NCI-H1436 treated with DMSO at 0.1 percent for 48 hours (cell line): ENCODE results near the gene EXOC7.

ENCODE experiments used
- DNase-seq: peaks from one replicate; lab custom pipeline; 2025; lab: John Stamatoyannopoulos, UW

EXOC7 gene

DNA sequence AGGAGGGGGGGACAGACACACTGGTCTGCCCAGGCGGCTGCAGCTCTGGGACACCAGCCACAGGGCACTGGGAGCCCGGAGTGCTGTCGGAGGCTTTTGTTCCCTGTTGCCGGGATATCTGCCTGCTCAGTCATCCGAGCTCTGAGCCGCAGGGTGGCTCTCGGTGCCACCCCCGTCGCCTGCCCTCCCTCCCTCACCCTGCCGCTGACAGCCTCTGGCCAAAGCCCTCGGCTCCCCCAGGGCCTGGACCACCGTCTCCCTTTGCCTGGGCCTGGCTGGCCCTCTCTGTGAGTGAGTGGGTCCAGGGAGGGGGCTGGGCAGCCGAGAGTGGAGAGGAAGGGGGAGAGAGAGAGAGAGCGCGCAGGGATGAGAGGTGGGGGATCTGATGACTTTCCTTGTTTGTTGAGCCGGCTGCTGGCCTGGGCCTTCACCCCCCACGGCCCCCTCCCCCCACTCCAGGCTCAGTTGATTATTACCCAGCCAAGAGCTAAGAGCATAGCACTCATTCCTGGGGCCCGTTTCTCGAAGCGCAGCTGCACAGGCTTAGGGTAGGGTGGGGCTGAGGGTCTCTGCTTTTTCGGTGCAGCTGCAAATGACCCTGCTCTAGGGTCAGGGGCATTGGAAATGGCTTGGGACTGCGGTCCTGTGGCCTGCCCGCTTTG lies 34.8 kb upstream of the EXOC7 start:
- DNase-seq = no peak

GRCh38 chr17:76137351-76138233 lies 34.0 kb upstream of the EXOC7 start:
- no peak for DNase-seq

DNA sequence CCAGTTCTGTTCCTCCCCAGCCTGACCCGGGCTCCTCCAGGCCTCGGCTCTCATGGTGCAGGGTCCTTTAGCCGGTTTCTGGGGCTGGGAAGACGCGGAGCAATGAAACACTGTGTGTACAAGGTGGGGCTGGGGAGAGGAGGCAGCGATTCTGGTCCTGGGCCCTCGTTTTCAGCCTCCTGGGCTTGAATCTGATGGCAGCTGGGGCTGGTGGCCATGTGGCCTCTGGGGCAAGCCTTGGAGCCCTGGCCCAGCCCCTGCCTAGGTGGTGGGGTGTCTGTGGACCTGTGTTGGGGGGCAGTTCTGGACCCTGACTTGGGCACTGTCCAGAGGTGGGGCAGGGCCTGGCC lies 33.4 kb upstream of the EXOC7 start:
- no peak for DNase-seq

DNA sequence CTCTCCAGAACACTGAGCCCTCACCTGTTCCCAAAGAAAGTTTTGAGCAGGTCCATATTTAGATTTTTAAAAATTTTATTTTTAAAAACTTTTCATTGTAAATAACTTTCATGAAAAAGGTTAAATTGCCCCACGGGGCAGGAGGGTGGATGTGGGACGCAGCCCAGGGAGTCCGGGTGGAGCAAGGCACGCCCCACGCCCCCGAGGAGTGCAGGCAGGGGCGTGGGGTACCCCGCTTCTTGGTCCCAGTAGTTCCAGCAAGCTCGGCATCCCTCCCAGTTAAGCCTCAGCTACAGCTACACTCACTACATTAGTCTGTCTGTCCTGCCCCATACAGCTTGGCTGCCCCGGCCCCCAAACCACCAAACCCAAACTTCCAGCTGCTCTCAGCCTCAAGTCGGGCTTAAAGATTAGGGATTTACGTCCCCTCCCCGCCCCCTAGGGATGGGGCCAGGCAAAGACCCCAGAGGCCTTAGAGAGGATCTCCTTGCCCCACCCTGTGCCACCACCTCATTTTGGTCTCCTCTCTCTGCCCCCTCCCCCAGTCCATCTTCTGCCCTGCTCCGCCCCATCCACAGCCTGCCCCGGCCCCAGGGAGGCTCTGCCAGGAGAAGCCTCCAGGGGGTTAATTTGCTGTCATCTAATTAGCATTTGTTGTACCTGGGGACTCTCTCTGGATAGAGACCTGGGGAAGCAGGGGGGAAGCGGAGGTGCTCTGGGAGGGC lies 32.9 kb upstream of the EXOC7 start:
- no peak for DNase-seq

DNA sequence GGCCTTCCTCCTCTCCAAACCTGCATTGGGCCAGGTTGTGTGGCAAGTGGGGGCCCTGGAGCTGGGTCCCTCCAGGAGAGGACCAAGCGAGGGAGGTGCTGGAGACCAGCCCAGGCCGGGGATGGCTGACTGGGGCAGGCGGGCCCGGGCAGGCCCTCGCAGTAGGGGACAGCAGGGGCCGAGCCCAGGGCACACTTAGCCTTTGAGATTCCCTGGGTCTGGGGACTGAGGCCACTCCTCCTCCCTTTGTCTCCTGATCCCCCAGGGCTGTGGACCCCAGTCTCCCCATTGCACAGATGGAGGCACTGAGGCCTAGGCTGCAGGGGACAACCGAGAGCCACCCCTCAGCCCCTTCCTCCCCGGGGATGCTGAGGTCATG lies 32.2 kb upstream of the EXOC7 start:
- no peak for DNase-seq

- DNase-seq = no peak
Observed at GRCh38 chr17:76134911-76135809, 31.6 kb upstream of the EXOC7 start.

DNA sequence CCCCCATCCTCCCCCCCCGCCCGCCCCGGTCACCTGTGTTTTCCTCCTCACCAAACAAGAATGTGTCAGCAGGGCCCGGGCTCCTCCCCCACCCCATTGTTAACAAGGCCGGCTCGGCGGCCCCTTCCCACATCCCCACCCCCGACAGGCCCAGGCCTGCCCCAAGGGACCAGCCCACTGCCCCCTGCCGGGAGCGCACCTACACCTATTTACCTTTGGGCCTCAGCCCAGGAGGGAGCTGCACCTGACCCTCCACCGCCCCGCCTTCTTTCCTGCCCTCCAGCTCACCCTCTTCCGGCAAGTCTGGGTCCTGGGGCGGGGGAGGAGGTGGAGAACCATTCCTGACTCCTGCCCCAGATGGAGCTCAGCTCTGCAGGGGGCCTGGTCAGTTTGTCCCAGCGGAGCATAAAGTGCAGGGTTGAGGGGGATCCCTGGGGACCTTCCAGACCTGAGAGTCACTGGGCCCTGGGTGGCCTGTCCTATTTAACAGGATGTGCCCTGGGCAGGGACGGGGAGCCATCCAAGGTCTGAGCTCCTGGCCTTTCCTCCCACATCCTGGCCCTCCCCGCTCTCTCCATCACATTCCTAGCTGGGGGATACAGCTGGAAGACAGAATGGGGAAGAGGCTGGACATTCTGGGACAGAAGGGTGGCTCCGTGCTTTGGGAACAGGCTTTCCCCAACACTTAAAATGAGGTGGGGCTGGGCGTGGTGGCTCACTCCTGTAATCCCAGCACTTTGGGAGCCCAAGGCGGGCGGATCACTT lies 29.2 kb upstream of the EXOC7 start:
- no peak for DNase-seq

GRCh38 chr17:76131692-76132573 lies 28.3 kb upstream of the EXOC7 start:
- no peak for DNase-seq

DNA sequence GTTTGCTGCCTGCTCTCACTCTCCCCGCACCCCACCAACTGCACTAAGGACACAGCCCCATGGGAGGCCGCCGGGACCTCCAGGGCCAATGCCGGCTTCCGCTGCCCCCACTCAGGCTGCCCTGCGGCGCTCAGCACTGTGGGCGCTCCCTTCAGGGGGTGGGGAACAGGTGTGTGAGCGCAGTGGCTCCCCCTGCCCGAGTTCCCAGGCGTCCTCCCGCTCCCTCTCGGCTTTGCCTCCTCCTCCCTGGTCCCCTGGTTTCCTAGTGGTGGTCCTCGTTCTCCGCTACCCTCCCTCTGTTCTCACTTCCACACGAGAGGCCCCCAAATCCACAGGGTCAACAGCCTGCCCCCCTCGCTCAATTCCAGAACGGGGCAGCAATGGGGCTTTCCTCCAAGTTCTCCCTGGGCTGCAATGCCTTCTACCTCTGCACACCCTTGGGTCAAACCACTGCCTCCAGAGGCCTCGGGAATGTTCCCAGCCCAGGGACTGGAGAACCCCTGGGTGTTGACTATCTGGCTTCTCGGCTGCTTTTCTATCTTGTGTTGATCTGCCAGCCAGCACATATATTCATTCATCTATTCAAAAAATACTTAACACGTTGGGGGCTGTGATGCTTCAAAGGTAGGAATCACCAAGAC lies 27.6 kb upstream of the EXOC7 start:
- no peak for DNase-seq

DNA sequence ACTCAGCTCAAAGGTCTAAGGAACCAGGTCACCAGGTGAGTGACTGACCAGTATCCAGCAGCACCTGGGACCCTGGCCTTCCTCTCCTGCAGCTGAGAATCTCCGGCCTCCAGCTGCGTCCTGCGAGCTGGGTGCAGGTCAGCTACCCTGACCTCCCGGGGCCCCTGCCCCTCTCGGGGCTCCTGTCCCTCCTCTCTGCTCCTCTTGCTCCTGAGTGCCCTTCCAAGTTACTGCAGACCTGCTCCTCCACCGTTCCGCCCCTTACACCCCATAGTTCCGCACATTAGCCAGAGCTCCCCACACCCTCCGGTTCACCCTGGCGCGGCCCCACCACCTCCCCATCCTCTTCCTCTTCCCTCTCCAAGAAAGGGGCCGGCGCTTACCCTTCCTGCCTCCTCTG lies 26.9 kb upstream of the EXOC7 start:
- no peak for DNase-seq

DNA sequence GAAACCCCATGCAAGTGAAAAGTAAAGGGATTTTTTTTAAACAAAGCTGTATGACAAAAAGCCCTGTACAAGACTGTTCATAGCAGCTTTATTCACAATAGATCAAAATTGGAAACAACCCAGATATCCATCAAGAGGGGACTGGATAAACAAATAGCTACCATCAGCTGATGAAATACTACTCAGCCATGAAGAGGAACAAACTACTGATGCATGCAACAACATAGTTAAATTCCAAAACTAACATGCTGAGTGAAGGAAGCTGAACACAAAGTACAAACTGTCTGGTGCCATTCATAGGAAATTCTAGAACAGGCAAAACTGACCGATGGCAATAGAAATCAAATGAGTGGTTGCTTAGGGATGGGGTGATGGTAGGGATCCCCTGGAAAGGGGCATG lies 22.3 kb upstream of the EXOC7 start:
- DNase-seq = no peak

DNA sequence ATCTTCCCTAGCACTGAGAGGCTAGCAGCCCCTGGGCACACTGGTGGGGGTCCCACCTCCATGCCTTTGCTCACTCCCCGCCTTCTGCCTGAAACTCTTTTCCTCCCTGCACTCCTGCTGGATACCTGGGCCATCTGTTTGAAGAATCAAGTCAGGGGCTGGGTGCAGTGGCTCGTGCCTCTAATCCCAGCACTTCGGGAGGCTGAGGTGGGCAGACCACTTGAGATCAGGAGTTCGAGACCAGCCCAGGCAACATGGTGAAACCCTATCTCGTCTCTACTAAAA lies 21.7 kb upstream of the EXOC7 start:
- DNase-seq = no peak

GRCh38 chr17:76124582-76125390 lies 21.2 kb upstream of the EXOC7 start:
- no peak for DNase-seq

- DNase-seq = no peak
Observed at GRCh38 chr17:76123749-76124581, 20.4 kb upstream of the EXOC7 start.

DNA sequence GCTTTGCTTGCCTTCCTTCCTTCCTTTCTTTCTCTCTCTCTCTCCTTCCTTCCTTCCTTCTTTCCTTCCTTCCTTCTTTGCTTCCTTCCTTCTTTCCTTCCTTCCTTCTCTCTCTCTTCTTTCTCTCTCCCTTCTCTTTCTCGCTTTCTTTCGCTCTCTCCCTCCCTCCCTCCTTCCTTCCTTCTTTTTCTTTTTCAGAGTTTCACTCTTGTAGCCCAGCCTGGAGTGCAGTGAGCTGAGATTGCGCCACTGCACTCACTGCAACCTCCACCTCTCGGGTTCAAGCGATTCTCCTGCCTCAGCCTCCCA lies 19.6 kb upstream of the EXOC7 start:
- DNase-seq = no peak

GRCh38 chr17:76122431-76123190 lies 19.0 kb upstream of the EXOC7 start:
- DNase-seq = no peak

DNA sequence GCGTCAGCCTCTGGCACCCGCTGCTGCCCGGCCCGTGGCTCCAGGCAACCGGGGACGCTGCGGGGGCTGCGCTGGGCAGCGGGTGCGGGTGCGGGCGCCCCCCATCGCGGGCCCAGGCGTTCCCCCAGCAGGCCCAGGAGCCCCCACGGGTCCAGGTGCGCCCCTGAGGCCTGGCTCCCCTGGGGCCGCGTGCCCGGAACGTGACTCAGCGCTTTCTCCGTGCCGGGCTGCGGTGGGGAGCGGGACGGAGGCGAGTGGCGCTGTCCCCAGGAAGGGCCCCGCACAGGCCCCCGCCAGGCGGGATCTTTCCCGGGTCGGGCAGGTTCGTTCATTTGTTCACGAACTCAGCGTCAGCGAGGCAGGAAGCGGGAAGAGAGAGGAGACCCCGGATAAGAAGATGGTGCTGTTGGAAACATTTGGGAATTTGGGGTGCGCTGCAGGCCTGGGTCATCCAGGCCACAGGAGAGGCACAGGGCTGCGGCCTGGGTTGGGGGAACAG lies 18.4 kb upstream of the EXOC7 start:
- no peak for DNase-seq

DNA sequence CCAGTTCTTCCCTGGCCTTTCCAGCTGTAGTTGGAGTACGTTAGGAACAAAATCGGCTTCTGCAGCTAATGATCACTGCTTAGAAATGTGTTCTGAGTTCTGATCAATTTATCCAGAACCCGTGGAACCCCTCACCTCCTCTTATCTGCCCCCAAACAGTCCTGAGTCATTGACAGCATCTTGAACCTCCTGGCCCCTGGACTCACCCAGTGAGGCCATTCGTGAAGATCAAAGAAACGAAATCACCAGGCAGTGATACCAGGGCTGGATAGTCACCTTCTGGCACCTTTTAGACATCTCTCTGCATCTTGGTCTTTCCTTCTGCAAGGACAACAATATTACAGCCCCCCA lies 17.0 kb upstream of the EXOC7 start:
- no peak for DNase-seq
